Prostate gland (tissue), 2 donors: Measurements from ENCODE around the gene GMPR. TPM values are rescaled to one million over a fixed set of nuclear protein-coding genes. Genes with fewer than 3 reads are reported as not detected.

Source experiments
- DNase-seq: peaks from one replicate; pipeline ENCODE4 v3.0.0-alpha.2; 2019; ENCODE audit warnings: low spot score
- H3K27ac ChIP-seq, 2 donors: fragments of 200-600 bp; sonication (generic); 2 replicates each; pipeline ENCODE4 v1.5.1; 2017 to 2019
- H3K27me3 ChIP-seq: fragments of 200-600 bp; sonication (generic); replicated peaks from 2 replicates; pipeline ENCODE4 v1.5.1; 2019; ENCODE audit not compliant: insufficient read depth
- H3K36me3 ChIP-seq, 2 donors: fragments of 200-600 bp; sonication (generic); 1 replicate in 1 of 2; 2 replicates in 1 of 2; pipeline versions ENCODE4 v1.5.1 to v1.8.1; 2017 to 2019
- H3K4me1 ChIP-seq: fragments of 200-600 bp; sonication (generic); replicated peaks from 2 replicates; pipeline ENCODE4 v1.5.1; 2019
- H3K4me3 ChIP-seq, 2 donors: fragments of 200-600 bp; sonication (generic); 2 replicates each; pipeline ENCODE4 v1.5.1; 2017 to 2019
- H3K9me3 ChIP-seq: fragments of 200-600 bp; sonication (generic); 2 replicates; pipeline ENCODE4 v1.5.1; 2017
- CTCF ChIP-seq, 4 experiments: fragments of 200-600 bp in 2 of 4; fragments of 450-650 bp in 2 of 4; sonication (generic) in 2 of 4; IDR thresholded peaks; 1 replicate in 3 of 4; 2 replicates in 1 of 4; pipeline ENCODE4 v1.5.1; 2016 to 2019; ENCODE audit warnings: antibody characterized with exemption in 4 of 4, mild to moderate bottlenecking in 2 of 4, moderate library complexity in 2 of 4
- POLR2A ChIP-seq: fragments of 450-650 bp; IDR thresholded peaks from one replicate; pipeline ENCODE4 v1.6.1; 2016; ENCODE audit warnings: antibody characterized with exemption, mild to moderate bottlenecking
- POLR2AphosphoS5 ChIP-seq: sonication (generic); formaldehyde crosslinking; IDR thresholded peaks from one replicate; pipeline ENCODE4 v1.6.1; 2017; ENCODE audit warnings: antibody characterized with exemption
- WGBS: methylation state at CpG from one replicate; pipeline ENCODE4 v1.1.5; 2018; 5-methylcytosine and 5-hydroxymethylcytosine counted together
- intact Hi-C: fragments of 100-400 bp; cut with DNase I; formaldehyde crosslinking; loops from one replicate; pipeline ENCODE4 v1.14.2; 2022
- total RNA-seq, 2 donors: library from RNA; depleted of rRNA; stranded (reverse); fragments of >200 nt; gene quantifications; one replicate each; pipeline ENCODE4 v1.1.0, GENCODE V29; 2016

GMPR gene
- total RNA-seq, 2 donors from 2014 or later = 228 to 266 TPM

GRCh38 chr6:16277101-16277981 lies 39.0 kb downstream of the GMPR start:
- Histone ChIP-seq H3K27ac (peak overlapping the region; percentile 40 to 56), H3K9me3 (no peaks in the 10 kb centered on the region), H3K27me3 (no peaks in the 10 kb centered on the region), H3K4me1 (peaks cover 12% of the 10 kb centered on the region), H3K4me3 (no peak overlapping the region), H3K36me3 (peaks cover 2 to 5% of the 10 kb centered on the region in 2 donors)
- TF ChIP-seq POLR2A (no peak), CTCF (IDR thresholded peaks at IDR 0.05) (peak in 3 of 4 experiments; percentile 15 to 47 (median 36)), POLR2AphosphoS5 (peak; percentile 60)
- DNase-seq = peak; percentile 65
- 32% methylated on average over 18 of the region's 18 CpGs for WGBS
- intact Hi-C loops = loop anchor here (2.0 kb wide), 1 partner anchor 39 kb away; the partner anchor contains the start of gene GMPR

GRCh38 chr6:16278048-16278724 lies 39.8 kb downstream of the GMPR start:
- no peak for DNase-seq
- no peak for TF ChIP-seq POLR2AphosphoS5
- TF ChIP-seq POLR2A = no peak
- TF ChIP-seq CTCF (IDR thresholded peaks at IDR 0.05) = no peak
- peaks cover 12% of the 10 kb centered on the region for H3K4me1 ChIP-seq
- WGBS = 66% methylated on average over 10 of the region's 10 CpGs
- peaks cover 2 to 5% of the 10 kb centered on the region in 2 donors for H3K36me3 ChIP-seq
- H3K4me3 ChIP-seq = no peak overlapping the region
- no peaks in the 10 kb centered on the region for H3K9me3 ChIP-seq
- intact Hi-C loops = no loop called here
- H3K27me3 ChIP-seq = no peaks in the 10 kb centered on the region
- peak overlapping the region; percentile 40 to 56 for H3K27ac ChIP-seq

- Histone ChIP-seq H3K4me1 (peaks cover 12% of the 10 kb centered on the region), H3K9me3 (no peaks in the 10 kb centered on the region), H3K27me3 (no peaks in the 10 kb centered on the region), H3K36me3 (peaks cover 2 to 5% of the 10 kb centered on the region in 2 donors), H3K4me3 (no peak overlapping the region), H3K27ac (no peak overlapping the region)
- intact Hi-C loops = no loop called here
- no peak for DNase-seq
- TF ChIP-seq POLR2A (no peak), CTCF (IDR thresholded peaks at IDR 0.05) (no peak), POLR2AphosphoS5 (no peak)
- 99% methylated on average over 9 of the region's 9 CpGs for whole genome bisulfite sequencing
These were observed 40.4 kb downstream of the GMPR start for GRCh38 chr6:16278750-16279149.

- Histone ChIP-seq H3K4me3 (no peak overlapping the region), H3K27ac (no peak overlapping the region), H3K36me3 (peaks cover 2 to 7% of the 10 kb centered on the region in 2 donors), H3K9me3 (no peaks in the 10 kb centered on the region), H3K27me3 (no peaks in the 10 kb centered on the region), H3K4me1 (peaks cover 12% of the 10 kb centered on the region)
- intact Hi-C loops = no loop called here
- 96% methylated on average over 5 of the region's 5 CpGs for WGBS
- no peak for TF ChIP-seq CTCF (IDR thresholded peaks at IDR 0.05)
- no peak for TF ChIP-seq POLR2AphosphoS5
- TF ChIP-seq POLR2A = no peak
- no peak for DNase-seq
These were observed 40.9 kb downstream of the GMPR start for GRCh38 chr6:16279243-16279642.
